CD14-positive monocyte (primary cell): Measurements from ENCODE around the gene MGAM2. TPM values are rescaled to one million over a fixed set of nuclear protein-coding genes. Genes with fewer than 3 reads are reported as not detected.

Experiments
- DNase-seq, 3 donors: peaks; one replicate each; pipeline ENCODE4 v3.0.0-alpha.2; 2011 to 2022
- H2AFZ ChIP-seq: 2 replicates; pipeline ENCODE4 v1.6.0; 2012; ENCODE audit warnings: mild to moderate bottlenecking, low read depth, low read length, inconsistent platforms; ENCODE audit not compliant: insufficient read depth, poor library complexity, severe bottlenecking
- H3K27ac ChIP-seq, 2 donors: 1 replicate in 1 of 2; 2 replicates in 1 of 2; pipeline ENCODE4 v1.5.1; 2012 to 2013; ENCODE audit warnings: low read length in 2 of 2, control low read depth in 1 of 2, inconsistent platforms in 1 of 2, low read depth in 1 of 2, mild to moderate bottlenecking in 1 of 2
- H3K27me3 ChIP-seq, 2 donors: one replicate each; pipeline versions ENCODE4 v1.6.0 to v1.6.1; 2011 to 2013; ENCODE audit warnings: low read length in 2 of 2; ENCODE audit not compliant: control insufficient read depth in 2 of 2, insufficient read depth in 2 of 2
- H3K36me3 ChIP-seq, 2 donors: replicated peaks in 1 of 2; 1 replicate in 1 of 2; 2 replicates in 1 of 2; pipeline versions ENCODE4 v1.5.1 to v1.6.1; 2012 to 2013; ENCODE audit warnings: low read length in 2 of 2, control low read depth in 1 of 2, inconsistent platforms in 1 of 2, mild to moderate bottlenecking in 1 of 2; ENCODE audit not compliant: insufficient read depth in 2 of 2, control insufficient read depth in 1 of 2
- H3K4me1 ChIP-seq, 2 donors: 1 replicate in 1 of 2; 2 replicates in 1 of 2; pipeline versions ENCODE4 v1.5.1 to v1.6.1; 2012 to 2013; ENCODE audit warnings: low read length in 2 of 2, control low read depth in 1 of 2, inconsistent platforms in 1 of 2, mild to moderate bottlenecking in 1 of 2, moderate library complexity in 1 of 2; ENCODE audit not compliant: insufficient read depth in 2 of 2, control insufficient read depth in 1 of 2
- H3K4me2 ChIP-seq: replicated peaks from 2 replicates; pipeline ENCODE3; 2012; ENCODE audit warnings: low read length, moderate library complexity, mild to moderate bottlenecking; ENCODE audit not compliant: poor library complexity, severe bottlenecking; ENCODE audit errors: extremely low read depth
- H3K4me3 ChIP-seq, 3 experiments: fragments of 200-600 bp in 1 of 3; sonication (generic) in 1 of 3; replicated peaks in 1 of 3; 1 replicate in 2 of 3; 2 replicates in 1 of 3; pipeline ENCODE4 v1.5.1; 2011 to 2013; ENCODE audit warnings: low read length in 3 of 3, mild to moderate bottlenecking in 3 of 3, control low read depth in 2 of 3, low read depth in 2 of 3, inconsistent platforms in 1 of 3, moderate library complexity in 1 of 3
- H3K79me2 ChIP-seq: 2 replicates; pipeline ENCODE4 v1.6.0; 2012; ENCODE audit warnings: mild to moderate bottlenecking, control low read depth, inconsistent platforms, low read length, moderate library complexity; ENCODE audit not compliant: insufficient read depth
- H3K9ac ChIP-seq: 2 replicates; pipeline ENCODE4 v1.6.0; 2017; ENCODE audit warnings: low read length, mild to moderate bottlenecking; ENCODE audit not compliant: insufficient read depth, poor library complexity, severe bottlenecking
- H3K9me3 ChIP-seq, 2 donors: replicated peaks in 1 of 2; 1 replicate in 1 of 2; 2 replicates in 1 of 2; pipeline versions ENCODE4 v1.5.1 to v1.6.1; 2012 to 2013; ENCODE audit warnings: low read length in 2 of 2, control low read depth in 1 of 2; ENCODE audit not compliant: control insufficient read depth in 1 of 2, insufficient read depth in 1 of 2
- H4K20me1 ChIP-seq: 2 replicates; pipeline ENCODE4 v1.6.0; 2012; ENCODE audit warnings: mild to moderate bottlenecking, low read length, control low read depth, moderate library complexity; ENCODE audit not compliant: insufficient read depth
- H3K27ac Mint-ChIP-seq, 7 donors: one replicate each; pipeline ENCODE4 v1.8.0; 2020; ENCODE audit warnings: mild to moderate bottlenecking in 7 of 7, mixed read lengths in 7 of 7, moderate library complexity in 6 of 7, inconsistent platforms in 2 of 7
- H3K27me3 Mint-ChIP-seq, 3 donors: one replicate each; pipeline ENCODE4 v1.8.0; 2021 to 2022; ENCODE audit warnings: low read depth in 3 of 3, mild to moderate bottlenecking in 3 of 3, mixed read lengths in 3 of 3, moderate library complexity in 3 of 3, inconsistent platforms in 1 of 3
- H3K36me3 Mint-ChIP-seq, 2 donors: one replicate each; pipeline ENCODE4 v1.8.0; 2020; ENCODE audit warnings: mixed read lengths in 2 of 2, inconsistent platforms in 1 of 2, mild to moderate bottlenecking in 1 of 2
- H3K4me1 Mint-ChIP-seq: one replicate; pipeline ENCODE4 v1.8.0; 2020; ENCODE audit warnings: mild to moderate bottlenecking, mixed read lengths
- H3K4me3 Mint-ChIP-seq, 2 donors: one replicate each; pipeline ENCODE4 v1.8.0; 2020; ENCODE audit warnings: mild to moderate bottlenecking in 2 of 2, mixed read lengths in 2 of 2, moderate library complexity in 1 of 2
- H3K9me3 Mint-ChIP-seq, 7 donors: one replicate each; pipeline ENCODE4 v1.8.0; 2020 to 2022; ENCODE audit warnings: mixed read lengths in 7 of 7, mild to moderate bottlenecking in 6 of 7, moderate library complexity in 6 of 7, inconsistent platforms in 2 of 7
- CTCF ChIP-seq: fragments of 200-600 bp; IDR thresholded peaks from one replicate; pipeline ENCODE4 v1.8.0; 2022; ENCODE audit warnings: antibody characterized with exemption, mild to moderate bottlenecking
- WGBS: methylation state at CpG from one replicate; pipeline ENCODE4 v1.1.5; 2013; ENCODE audit warnings: missing lambda C conversion rate; ENCODE audit not compliant: insufficient coverage; 5-methylcytosine and 5-hydroxymethylcytosine counted together
- intact Hi-C, 2 donors: fragments of 100-400 bp; cut with micrococcal nuclease; formaldehyde crosslinking; loops; one replicate each; pipeline versions ENCODE4 v1.15.0 to v1.15.1; 2023
- polyA minus RNA-seq: library from RNA; depleted of rRNA, polyadenylated mRNA; stranded (reverse); fragments of >200 nt; gene quantifications from 2 replicates; pipeline ENCODE4 v1.2.3, GENCODE V29; 2012
- polyA plus RNA-seq, 3 donors: library from polyadenylated mRNA; depleted of rRNA in 1 of 3; unstranded in 2 of 3; stranded (reverse) in 1 of 3; fragments of 300-500 nt in 2 of 3; fragments of >200 nt in 1 of 3; fragmentation: Illumina TruSeq in 2 of 3; gene quantifications; 1 replicate in 2 of 3; 2 replicates in 1 of 3; pipeline ENCODE4 v1.2.3, GENCODE V29; 2012 to 2021
- total RNA-seq, 12 experiments: library from RNA in 1 of 12; stranded (reverse) in 1 of 12; fragments of 120-200 nt in 1 of 12; gene quantifications; one replicate each; pipeline ENCODE4 v1.2.4 and lab custom pipeline; 2013 to 2026; ENCODE audit warnings: mixed read lengths in 6 of 12, inconsistent platforms in 1 of 12

MGAM2 gene
- total RNA-seq (2013) = 0.02 TPM
- polyA plus RNA-seq (under 1 TPM in 1 of 3 donors, not detected in 2; 0.08 TPM), polyA minus RNA-seq (under 0.01 TPM in 1 of 2 replicates, not detected in the other), total RNA-seq (lab: John Stamatoyannopoulos, UW) (0.27 to 14.1 (median 0.65) reads per million in 11 experiments)

DNA sequence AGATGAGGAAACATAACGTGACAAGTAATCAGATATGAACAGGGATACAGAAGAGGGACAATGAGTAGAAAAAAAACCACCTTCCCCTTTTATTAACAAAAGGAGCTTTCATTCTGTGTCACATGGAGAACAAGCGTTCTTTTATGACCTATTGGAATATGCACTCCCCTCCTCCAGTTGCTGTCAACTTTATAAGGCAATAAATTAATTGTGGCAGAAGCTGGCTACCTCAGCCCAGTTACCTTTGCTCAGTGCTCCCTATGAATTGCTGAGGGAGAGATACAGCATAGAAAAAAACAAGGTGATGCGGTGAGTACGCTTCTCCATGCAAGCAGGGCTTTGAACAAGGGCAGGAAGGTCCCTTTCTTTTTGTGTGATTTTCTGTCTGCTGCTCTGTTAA, at the start of gene MGAM2:
Gene MGAM2, plus strand, starts transcription at position 220 of the 400 bp plus-strand sequence. CDS start 5,156 bp downstream, outside the sequence.
- DNase-seq = peak; percentile 11 to 49 (median 39)
- no peak within 1 kb of the TSS for H3K9ac ChIP-seq
- H3K27ac ChIP-seq = no peak within 1 kb of the TSS
- Mint-ChIP-seq H3K36me3 (no peaks in the 10 kb centered on the region), H3K4me1 (peaks cover 23% of the 10 kb centered on the region), H3K27me3 (peaks cover 0 to 3% (median 2%) of the 10 kb centered on the region in 3 donors), H3K27ac (peak within 1 kb of the TSS in 1 of 7 donors; percentile 6), H3K9me3 (peaks cover 0 to 3% (median 0%) of the 10 kb centered on the region in 7 donors), H3K4me3 (no peak within 1 kb of the TSS)
- no peaks in the 10 kb centered on the region for H3K9me3 ChIP-seq
- H3K4me1 ChIP-seq = peaks cover 9 to 17% of the 10 kb centered on the region in 2 donors
- intact Hi-C loops = no loop called here
- no peaks in the 10 kb centered on the region for H3K27me3 ChIP-seq
- H3K36me3 ChIP-seq = no peaks in the 10 kb centered on the region
- no CpG with 5 or more reads among the region's 4 CpGs for WGBS
- H4K20me1 ChIP-seq = no peaks in the 10 kb centered on the region
- no peaks in the 10 kb centered on the region for H3K79me2 ChIP-seq
- no peak for TF ChIP-seq CTCF
- H2AFZ ChIP-seq = no peak within 1 kb of the TSS
- no peak within 1 kb of the TSS for H3K4me2 ChIP-seq
- H3K4me3 ChIP-seq = no peak within 1 kb of the TSS

DNA sequence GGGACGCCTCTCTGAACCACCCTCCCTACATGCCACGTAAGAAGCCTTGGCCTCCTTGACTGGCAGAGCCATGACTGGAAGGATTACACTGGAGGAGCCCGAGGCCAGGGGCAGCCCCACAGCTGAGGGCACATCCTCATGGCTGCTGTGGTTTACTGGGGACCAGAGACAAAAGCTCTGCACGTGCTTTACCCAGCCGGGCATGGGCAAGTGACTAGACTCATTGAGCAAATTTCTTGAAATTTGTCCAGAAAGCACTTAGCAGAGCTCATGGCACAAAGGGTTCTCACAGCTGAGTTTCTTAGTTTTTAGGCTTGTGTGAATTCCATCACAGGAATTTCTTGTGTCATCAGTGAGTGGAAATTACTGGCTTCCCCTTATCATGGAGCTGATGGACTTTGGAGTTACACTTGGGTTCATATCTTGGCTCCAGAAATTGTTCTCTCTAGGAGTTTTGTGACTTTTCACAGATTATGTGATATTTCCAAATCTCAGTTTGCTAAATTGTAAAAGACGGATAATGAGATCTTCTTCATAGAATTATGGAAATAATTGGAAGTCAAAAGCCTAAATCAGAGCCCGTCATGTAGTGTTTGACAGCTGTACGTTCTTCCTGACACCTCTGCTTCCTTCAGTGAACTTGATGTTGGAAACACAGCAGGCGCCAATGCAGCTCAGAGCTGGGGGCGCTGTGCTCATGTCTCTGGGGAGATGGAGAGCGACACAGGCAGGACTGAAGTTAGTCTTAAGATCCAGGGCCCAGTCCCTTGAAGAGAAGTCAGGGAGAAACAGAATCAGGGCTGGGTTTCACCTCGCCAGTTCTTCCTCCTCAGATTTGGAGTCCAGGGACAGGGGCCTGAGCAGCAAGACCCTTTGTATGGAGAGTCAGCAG, 47.7 kb upstream of the MGAM2 start:
- Mint-ChIP-seq H3K27me3 (peaks cover 0 to 2% (median 0%) of the 10 kb centered on the region in 3 donors), H3K9me3 (no peaks in the 10 kb centered on the region), H3K4me1 (peaks cover 16% of the 10 kb centered on the region), H3K27ac (no peak overlapping the region), H3K36me3 (peaks cover 28 to 31% of the 10 kb centered on the region in 2 donors), H3K4me3 (no peak overlapping the region)
- intact Hi-C loops = no loop called here
- TF ChIP-seq CTCF = no peak
- no peaks in the 10 kb centered on the region for H3K79me2 ChIP-seq
- no peak overlapping the region for H3K9ac ChIP-seq
- no peak overlapping the region for H3K27ac ChIP-seq
- H3K4me2 ChIP-seq = no peak overlapping the region
- no peak overlapping the region for H2AFZ ChIP-seq
- no peaks in the 10 kb centered on the region for H3K9me3 ChIP-seq
- WGBS = 93% methylated on average over 10 of the region's 12 CpGs
- H4K20me1 ChIP-seq = no peaks in the 10 kb centered on the region
- H3K4me1 ChIP-seq = peaks cover 2 to 9% of the 10 kb centered on the region in 2 donors
- no peaks in the 10 kb centered on the region for H3K27me3 ChIP-seq
- DNase-seq = no peak
- no peak overlapping the region for H3K4me3 ChIP-seq
- H3K36me3 ChIP-seq = peaks cover 0 to 1% of the 10 kb centered on the region in 2 donors
